GM08714 (cell line): ENCODE data around the gene INPP5K.

Experiments
- H3K4me3 ChIP-seq: fragments of 200-500 bp; sonication (Bioruptor generic); 2 replicates; pipeline ENCODE4 v1.5.1; 2014; ENCODE audit warnings: mild to moderate bottlenecking, low read length, inconsistent platforms
- ZNF274 ChIP-seq: IDR thresholded peaks from 2 replicates; pipeline ENCODE4 v1.6.1; 2012; ENCODE audit warnings: mild to moderate bottlenecking, low read depth, low read length

Gene INPP5K

DNA sequence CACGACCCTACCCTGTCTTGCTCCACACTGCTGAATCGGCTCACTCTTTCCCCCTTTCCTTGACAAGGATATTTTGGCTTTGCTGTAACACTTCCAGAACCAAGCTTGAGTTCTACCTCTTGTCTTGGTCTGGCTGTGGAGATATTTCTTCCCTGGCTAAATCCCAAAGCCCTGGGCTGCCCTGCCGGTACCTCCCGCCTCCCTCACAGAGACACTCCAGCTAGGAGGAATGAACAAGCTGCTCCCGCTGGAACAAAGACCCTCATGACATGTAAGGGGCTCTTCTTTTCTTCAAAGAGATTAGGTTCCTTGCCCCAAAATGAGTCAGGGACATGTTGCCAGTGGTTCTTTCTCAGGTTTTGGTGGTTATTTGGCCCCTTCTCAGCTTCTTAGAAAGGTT lies 10.8 kb downstream of the INPP5K start:
- no peak for TF ChIP-seq ZNF274

DNA sequence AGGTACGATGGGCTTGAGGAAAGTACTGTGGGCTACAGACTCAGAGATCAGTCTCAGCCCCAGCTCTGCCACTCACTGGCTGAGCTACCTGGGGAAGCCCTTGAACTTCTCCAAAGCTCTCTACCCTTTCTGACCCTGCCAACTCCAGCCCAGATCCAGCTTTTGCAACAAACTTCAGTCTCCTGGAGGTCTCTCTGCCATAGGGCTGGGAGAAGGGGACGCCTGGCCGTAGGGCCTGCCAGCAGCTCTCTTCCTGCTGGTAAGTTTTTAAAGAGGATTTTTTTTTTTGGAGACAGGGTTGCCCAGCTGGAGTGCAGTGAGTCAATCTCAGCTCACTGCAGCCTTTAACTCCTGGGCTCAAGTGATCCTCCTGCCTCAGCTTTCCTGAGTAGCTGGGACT lies 11.5 kb downstream of the INPP5K start:
- no peak overlapping the region for H3K4me3 ChIP-seq
- TF ChIP-seq ZNF274 = no peak

More for the DNA sequence above, 10.8 kb downstream of the INPP5K start:
- H3K4me3 ChIP-seq = no peak overlapping the region

DNA sequence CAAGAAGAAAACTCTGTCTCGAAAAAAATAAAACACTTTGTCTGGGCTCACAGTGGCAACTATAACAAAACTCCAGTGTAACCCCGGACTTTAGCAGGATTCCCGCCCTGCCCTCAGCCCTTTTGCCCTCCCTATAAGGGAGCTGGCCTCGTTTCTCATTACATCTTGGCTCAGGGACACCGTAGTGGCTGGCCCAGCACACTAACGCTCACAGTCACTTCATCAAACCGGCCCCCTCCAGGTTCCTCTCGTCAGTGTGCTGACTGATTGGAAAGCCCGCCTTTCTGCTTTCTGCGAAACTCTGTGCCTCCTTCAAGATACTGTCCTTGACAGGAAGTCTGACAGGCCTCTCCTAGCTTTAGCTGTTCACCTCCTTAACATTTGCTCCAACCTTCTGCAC lies 12.7 kb downstream of the INPP5K start:
- no peak overlapping the region for H3K4me3 ChIP-seq
- TF ChIP-seq ZNF274 = no peak

DNA sequence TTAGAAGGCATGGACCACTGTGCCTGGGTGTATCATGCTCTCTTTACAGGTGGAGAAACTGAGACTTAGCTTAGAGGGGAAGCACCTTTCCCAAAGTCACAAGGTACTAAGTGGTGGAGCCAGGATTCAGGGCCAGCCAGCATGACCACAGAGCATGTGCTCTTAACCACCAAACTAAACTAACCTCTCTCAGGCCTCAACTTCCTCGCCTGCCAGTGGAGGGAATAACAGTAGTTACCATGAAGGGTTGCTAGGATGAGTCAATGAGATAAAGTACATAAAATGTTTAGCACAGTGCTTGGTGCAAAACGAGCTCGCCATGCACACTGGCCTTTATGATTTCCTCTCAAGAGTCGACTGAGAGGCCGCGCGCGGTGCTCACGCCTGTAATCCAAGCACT lies 17.5 kb downstream of the INPP5K start:
- no peak for TF ChIP-seq ZNF274
- H3K4me3 ChIP-seq = no peak overlapping the region

DNA sequence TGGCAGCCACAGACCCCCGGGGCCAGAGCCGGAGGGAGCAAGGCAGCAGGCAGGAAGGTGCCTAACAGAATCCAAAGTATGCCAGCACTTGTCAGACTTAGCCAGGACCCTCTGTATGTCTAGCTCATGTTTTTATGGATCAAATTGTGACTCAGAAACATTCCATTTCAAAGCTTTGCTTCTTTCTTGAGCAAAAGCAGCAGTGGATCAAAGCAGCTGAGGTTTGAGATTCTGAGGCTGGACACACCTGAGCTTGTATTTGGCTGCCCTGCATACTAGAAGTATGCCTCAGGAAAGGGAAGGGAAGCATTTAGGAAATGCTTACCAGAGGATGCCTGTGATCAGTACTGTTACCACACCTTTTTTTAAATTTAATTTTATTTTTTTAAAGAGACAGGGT lies 18.2 kb downstream of the INPP5K start:
- TF ChIP-seq ZNF274 = no peak
- no peak overlapping the region for H3K4me3 ChIP-seq

DNA sequence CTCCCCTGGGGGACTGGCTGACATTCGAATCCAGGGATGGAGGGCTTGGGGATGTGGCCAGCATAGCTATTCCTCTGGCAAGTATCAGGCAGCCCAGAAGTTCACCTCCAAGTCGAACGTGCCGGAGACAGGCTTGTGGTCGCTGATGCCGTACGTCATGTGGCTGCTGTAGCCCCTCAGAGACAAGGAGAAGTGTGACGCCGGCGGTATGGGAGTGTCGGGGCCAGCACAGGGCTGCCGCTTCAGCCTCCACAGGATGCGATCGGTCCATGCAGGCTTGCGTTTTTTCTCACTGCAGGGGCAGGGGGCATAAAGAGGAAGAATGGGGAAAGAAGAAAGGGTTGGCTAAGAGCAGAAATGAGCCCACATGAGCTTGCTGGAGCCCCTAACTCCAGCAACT lies 18.6 kb downstream of the INPP5K start:
- H3K4me3 ChIP-seq = no peak overlapping the region
- TF ChIP-seq ZNF274 = no peak

DNA sequence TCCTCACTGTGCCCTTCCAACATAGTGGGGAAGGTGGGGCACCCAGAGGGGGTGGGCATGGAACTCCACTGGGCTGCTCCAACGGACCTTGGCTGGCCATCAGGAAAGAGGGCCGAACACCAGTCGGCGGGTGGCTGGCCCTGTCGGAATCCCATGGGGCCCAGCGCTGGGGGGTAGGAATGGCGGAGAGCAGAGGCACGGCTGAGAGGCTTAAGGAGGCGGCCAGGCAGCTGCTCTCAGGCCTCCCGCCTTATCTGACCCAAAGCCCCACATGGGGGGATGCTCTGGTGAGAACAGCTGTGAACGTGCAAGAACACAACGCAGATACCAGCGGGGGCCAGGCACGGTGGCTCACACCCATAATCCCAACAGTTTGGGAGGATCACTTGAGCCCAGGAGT lies 19.5 kb downstream of the INPP5K start:
- TF ChIP-seq ZNF274 = no peak
- no peak overlapping the region for H3K4me3 ChIP-seq

DNA sequence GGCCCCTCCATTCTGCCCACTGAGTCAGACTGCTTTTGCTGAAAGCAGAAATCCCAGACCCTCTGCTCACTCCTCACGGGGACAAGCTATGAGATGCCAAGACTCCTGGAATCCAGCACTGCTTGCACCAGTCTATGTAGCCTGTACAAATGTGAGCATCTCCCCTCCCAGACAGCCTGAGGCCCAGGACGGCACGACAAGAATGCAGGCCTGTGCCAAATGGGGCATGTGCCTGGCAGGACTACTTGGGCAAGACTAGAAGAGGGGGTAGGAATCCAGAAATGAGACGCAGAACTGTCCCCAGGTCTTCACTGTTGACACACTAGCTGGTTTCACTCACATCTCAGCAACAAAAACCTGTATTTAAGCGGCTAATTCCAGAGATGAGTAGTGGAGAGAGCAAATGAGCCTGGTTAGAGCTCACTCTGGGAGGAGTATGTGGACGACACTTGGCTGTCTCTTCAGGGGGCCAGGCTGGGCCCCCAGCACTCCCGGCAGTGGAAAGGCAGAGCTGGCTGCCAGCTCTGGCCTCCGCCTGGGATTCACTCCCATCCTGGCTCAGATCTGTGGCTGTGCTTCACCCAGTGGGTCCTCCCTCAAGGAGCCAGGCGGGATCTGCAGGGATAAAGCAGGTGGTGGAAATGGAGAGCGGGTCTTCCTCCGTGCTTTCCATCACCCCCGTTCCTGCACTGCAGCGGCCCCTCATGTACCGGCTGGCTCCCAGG lies 21.0 kb downstream of the INPP5K start:
- no peak for TF ChIP-seq ZNF274
- no peak overlapping the region for H3K4me3 ChIP-seq

DNA sequence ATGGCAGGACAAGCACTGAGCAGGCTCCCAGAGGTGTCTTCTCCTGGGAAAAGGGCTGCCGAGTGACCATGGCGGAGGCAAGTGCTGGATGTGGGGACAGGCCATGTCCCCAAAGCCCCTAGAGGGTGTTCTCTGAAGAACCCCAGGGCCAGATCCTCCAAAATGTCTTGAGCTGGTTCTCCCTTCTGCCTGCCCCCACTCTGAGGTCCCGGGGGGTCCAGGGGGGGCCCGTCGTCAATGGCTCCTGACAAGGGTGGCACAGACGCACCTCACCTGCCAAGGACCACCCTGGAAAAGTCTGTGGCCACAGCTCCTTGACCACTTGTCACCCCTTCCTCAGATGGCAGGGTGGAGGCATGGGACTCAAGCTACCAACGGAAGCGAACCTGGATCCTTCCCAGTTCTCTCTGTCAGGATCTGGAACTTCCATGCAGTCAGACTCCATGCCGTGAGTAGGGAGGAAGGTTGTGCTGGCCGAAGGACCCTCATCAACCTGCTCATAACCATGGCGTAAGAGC lies 21.6 kb downstream of the INPP5K start:
- no peak for TF ChIP-seq ZNF274
- H3K4me3 ChIP-seq = no peak overlapping the region

DNA sequence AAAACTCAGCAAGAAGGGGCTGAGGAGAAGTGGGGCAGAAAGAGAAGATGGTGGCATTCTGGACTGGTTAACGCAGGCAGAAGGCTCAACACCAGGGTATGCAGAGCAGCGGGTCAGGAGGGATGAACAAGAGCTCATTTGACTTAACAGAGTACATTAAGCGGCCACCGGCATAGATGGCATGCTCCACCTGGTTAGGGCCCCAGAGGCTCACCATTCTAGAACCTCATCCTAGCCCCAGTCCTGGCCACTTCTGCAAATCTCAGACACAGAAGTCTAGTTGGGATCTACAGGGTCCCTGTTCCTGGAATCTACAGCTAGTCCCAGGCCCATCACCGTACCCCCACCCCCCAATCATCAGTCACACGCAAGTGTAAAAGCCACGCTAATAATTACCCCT lies 22.2 kb downstream of the INPP5K start:
- H3K4me3 ChIP-seq = no peak overlapping the region
- TF ChIP-seq ZNF274 = no peak

DNA sequence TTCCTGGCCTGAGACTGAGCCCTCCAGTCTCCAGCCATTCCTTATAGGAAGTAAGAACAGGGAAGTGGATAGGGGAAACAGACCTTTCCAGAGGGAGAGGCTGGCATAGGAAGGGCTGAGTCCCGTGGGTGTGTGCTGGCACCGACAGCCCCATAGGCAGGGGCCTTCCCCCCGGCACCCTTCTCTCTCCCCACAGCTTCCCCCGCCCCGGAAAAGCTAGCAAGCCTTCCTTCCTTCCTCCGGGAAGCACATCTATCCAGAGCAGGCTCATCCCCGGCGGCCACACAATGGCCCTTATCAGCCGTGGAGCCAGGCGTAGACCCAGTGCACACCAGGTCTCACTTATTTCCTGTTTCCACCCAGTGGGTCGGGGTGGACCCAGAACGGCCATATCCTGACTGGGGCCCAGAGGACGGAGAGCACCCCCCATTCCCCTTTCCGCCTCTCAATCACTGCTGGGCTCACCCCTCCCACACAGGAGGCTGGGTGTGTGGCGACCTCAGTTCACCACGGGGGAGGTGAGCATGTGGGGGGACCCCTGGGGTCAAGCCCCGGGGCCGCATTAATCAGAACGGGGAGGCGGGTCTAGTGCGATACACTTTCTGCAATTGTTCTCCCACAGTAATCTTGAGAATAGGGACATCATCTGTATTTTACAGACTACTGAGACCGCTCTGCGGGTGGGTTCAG lies 23.0 kb downstream of the INPP5K start:
- no peak for TF ChIP-seq ZNF274
- no peak overlapping the region for H3K4me3 ChIP-seq

DNA sequence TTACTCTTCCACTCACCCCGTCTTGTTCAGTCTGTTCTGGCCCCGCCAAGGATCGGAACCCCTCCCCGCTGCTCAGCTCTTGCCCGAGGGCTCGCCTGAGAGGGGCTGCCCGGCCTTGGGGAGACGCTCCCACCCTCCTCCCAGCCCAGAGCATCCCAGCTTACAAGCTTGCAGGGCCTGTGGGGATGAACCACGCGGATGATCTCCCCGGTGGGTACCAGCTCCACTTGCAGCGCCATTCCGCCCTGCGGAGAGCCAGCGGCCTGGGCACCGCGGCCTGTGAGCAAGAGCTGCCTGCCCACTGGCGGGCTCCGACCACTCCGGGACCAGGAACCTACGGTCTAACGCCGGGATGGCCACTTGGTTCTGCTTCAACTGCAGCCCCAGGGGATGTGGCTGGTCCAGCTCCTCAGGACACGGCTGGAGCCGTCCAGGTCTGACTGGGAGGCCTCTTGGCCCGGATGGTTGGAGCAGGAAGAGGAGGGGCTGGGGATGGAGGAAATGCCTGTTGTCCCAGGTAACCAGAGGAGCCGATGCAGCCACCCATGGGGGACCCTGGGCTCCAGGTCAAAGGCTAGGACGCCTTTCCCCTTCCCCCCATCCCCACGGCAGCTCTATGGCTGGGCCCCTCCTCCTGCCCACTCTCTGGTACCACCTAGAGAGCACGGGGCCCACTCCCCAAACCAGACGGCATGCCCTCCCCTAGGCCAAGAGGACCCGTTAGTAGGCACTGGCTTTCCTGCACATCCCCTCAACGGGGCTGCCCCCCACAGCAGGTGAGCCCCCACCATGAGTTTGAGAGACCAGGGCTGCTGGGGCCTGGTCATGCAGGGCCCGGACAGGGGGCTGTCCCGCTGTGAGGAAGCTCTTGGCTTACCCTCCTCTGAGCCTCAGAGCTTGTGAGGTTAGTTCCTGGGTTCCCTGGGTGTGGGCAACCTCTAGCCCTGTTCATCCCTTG lies 23.9 kb downstream of the INPP5K start, which contains the start of gene MYO1C:
Gene MYO1C (minus strand): TSS at position 438 of the 958 bp plus-strand sequence. CDS start 199 bp downstream, at position 239.
- no peak for TF ChIP-seq ZNF274
- peak within 1 kb of the TSS; percentile 56; the same call in 1 of the 2 replicates for H3K4me3 ChIP-seq

DNA sequence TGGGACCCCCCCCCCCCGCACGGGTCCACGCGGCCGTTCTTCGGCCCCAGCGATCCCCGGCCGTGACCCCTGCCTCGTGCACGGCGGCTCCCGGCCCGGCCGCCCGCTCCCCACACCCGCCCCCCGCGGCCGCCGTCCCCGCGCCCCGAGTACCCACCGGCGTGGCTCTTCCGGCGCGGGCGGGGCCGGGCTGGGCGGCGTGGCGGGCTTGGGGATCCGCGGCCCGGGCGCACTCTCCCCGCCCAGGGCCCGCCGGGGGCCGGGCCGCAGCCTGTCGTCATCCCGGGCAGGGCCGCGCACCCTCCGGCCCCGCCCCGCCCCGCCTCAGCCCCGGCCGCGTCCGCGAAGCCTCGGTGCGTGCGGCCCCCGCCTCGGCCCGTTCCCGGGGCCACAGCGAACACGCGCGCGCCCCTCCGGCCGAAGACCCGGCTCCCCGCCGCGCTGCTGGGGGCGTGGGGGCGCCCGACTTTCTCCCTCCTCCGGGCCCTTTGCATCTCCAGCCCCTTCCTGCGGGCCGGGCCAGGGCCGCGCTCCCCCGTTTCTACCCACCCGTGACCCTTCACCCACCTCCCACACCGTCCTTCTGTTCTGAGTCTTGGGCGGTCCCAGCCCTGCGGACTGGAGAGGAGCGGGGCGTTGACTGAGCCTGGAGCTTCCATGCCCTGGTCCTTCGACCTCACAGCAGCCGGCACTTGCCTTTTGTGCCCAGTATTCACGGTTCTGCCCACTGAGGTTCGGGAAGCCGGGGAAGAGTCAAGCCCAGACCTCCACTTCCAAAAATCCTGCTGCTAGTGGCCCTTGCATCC lies 24.8 kb downstream of the INPP5K start:
- TF ChIP-seq ZNF274 = no peak

More for the DNA sequence above, 24.8 kb downstream of the INPP5K start:
- peak overlapping the region; percentile 88; the same call in 1 of the 2 replicates for H3K4me3 ChIP-seq
